Heart right ventricle (tissue), 16 donors: ENCODE results near the gene USP19. TPM values are rescaled to one million over a fixed set of nuclear protein-coding genes. Genes with fewer than 3 reads are reported as not detected.

Experiments
- ATAC-seq, 8 donors: fragments of 200-7000 bp; cut with Tn5 transposase; one replicate each; pipeline ENCODE4 v1.9.1; 2020; ENCODE audit warnings: mild to moderate bottlenecking in 8 of 8, moderate library complexity in 8 of 8, moderate number of reproducible peaks in 1 of 8
- DNase-seq, 2 donors: peaks; one replicate each; pipeline ENCODE4 v3.0.0-alpha.2; 2020
- H3K27ac ChIP-seq, 10 donors: fragments of 200-600 bp; sonication (generic) in 2 of 10; one replicate each; pipeline versions ENCODE4 v1.5.0 to v1.8.0; 2020 to 2022; ENCODE audit warnings: mild to moderate bottlenecking in 3 of 10
- H3K27me3 ChIP-seq, 7 donors: fragments of 200-600 bp; one replicate each; pipeline ENCODE4 v1.8.0; 2021 to 2022; ENCODE audit warnings: mild to moderate bottlenecking in 2 of 7
- H3K36me3 ChIP-seq, 9 donors: fragments of 200-600 bp; sonication (generic) in 1 of 9; one replicate each; pipeline versions ENCODE4 v1.5.0 to v1.8.0; 2020 to 2022; ENCODE audit warnings: mild to moderate bottlenecking in 2 of 9
- H3K4me1 ChIP-seq, 9 donors: fragments of 200-600 bp; sonication (generic) in 1 of 9; one replicate each; pipeline versions ENCODE4 v1.5.0 to v1.8.0; 2020 to 2022; ENCODE audit warnings: mild to moderate bottlenecking in 4 of 9
- H3K4me3 ChIP-seq, 10 donors: fragments of 200-600 bp; sonication (generic) in 2 of 10; one replicate each; pipeline versions ENCODE4 v1.5.0 to v1.8.0; 2020 to 2022; ENCODE audit warnings: mild to moderate bottlenecking in 7 of 10, moderate library complexity in 2 of 10
- H3K9me3 ChIP-seq, 11 donors: fragments of 200-600 bp in 10 of 11; sonication (generic) in 2 of 11; one replicate each; pipeline versions ENCODE4 v1.5.0 to v1.8.0; 2013 to 2022; ENCODE audit warnings: mild to moderate bottlenecking in 2 of 11, control low read depth in 1 of 11, moderate library complexity in 1 of 11
- CTCF ChIP-seq, 9 donors: fragments of 200-600 bp; sonication (generic) in 2 of 9; IDR thresholded peaks; one replicate each; pipeline versions ENCODE4 v1.5.0 to v1.8.0; 2021 to 2022; ENCODE audit warnings: antibody characterized with exemption in 9 of 9, mild to moderate bottlenecking in 5 of 9, moderate library complexity in 1 of 9
- WGBS, 2 donors: extraction: QIAGEN DNeasy Blood & Tissue Kit; methylation state at CpG; one replicate each; pipeline ENCODE4 v1.1.7; 2013; ENCODE audit warnings: inconsistent platforms in 1 of 2; 5-methylcytosine and 5-hydroxymethylcytosine counted together
- intact Hi-C, 10 donors: fragments of 100-400 bp; cut with DNase I; formaldehyde crosslinking; loops; one replicate each; pipeline versions ENCODE4 v1.11.1 to v1.14.2; 2022
- polyA plus RNA-seq, 2 donors: library from polyadenylated mRNA; stranded (reverse); fragments of 200-250 nt; gene quantifications; one replicate each; pipeline ENCODE4 v1.2.3, GENCODE V29; 2013
- total RNA-seq, 10 donors: library from RNA; stranded (reverse); fragmentation: NEBNext Ultra II Directional in 3 of 10; extraction: Animal tissue kit (Norgen Biotek cat#: 25700) in 3 of 10; gene quantifications; one replicate each; pipeline versions ENCODE4 v1.2.1 to v1.2.4, GENCODE V29; 2021 to 2023
- donor health status: Arrhythmogenic right ventricular cardiomyopathy.
- donor health status: ischemic (EF 13 %, LVEDD 7.1; RV severe dilation, severe dysfunction).
- donor health status: healthy with polysubstance abuse.
- donor health status: DM: no; HTN: yes; CAD: no.
- donor health status: DM: no; HTN: no; CAD: no.
- donor health status: ischemic (EF 25% LVEDD 6.9; RV normal size, moderate dysfunction).
- donor health status: ischemic (EF 25% LVEDD 5.7; RV mildly dilated, moderate dysfunction).
- donor health status: healthy.
- donor health status: DM: yes; HTN: yes; CAD: no.
- donor health status: Ischemic cardiomyopathy.
- donor health status: ischemic (EF 35%, LVEDD 5.7; RV mildly dilated, moderate dysfunction).
- donor health status: nonischemic (EF 11% LVEDD 7.7; RV severe dilation, severe dysfunction).
- donor health status: DM: yes; HTN: yes; CAD: no.
- donor health status: PGD.
- donor health status: ischemic (EF 29% LVEDD 5.4; RV normal size, mild dysfunction).
- donor health status: nonischemic (EF 23%, LVEDD 6.1; RV moderate dilation, normal function).

USP19 gene
- total and polyA plus RNA-seq, 12 donors: 18.1 to 78.1 (median 61.4) TPM

GRCh38 chr3:49135499-49135898 is 14.9 kb upstream of the USP19 start:
- no peak overlapping the region for H3K4me3 ChIP-seq
- no peaks in the 10 kb centered on the region for H3K27me3 ChIP-seq
- peaks cover 11 to 34% (median 25%) of the 10 kb centered on the region in 9 donors for H3K4me1 ChIP-seq
- ATAC-seq: no peak
- H3K9me3 ChIP-seq: no peaks in the 10 kb centered on the region
- no peak overlapping the region for H3K27ac ChIP-seq
- H3K36me3 ChIP-seq: peaks cover 0 to 14% (median 7%) of the 10 kb centered on the region in 9 donors
- intact Hi-C loops: no loop called here
- no peak for TF ChIP-seq CTCF (IDR thresholded peaks at IDR 0.05)
- no peak for DNase-seq
- 92 to 95% methylated on average over 4 of the region's 4 CpGs for WGBS, 2 donors

- peaks cover 15 to 43% (median 34%) of the 10 kb centered on the region in 9 donors for H3K4me1 ChIP-seq
- H3K27ac ChIP-seq: peak overlapping the region in 8 of 10 donors; percentile 85 to 99 (median 94)
- H3K9me3 ChIP-seq: no peaks in the 10 kb centered on the region
- WGBS, 2 donors: 56 to 59% methylated on average over 3 of the region's 3 CpGs
- peak in 2 of 9 donors; percentile 14 to 19 for TF ChIP-seq CTCF (IDR thresholded peaks at IDR 0.05)
- no peak for DNase-seq
- intact Hi-C loops: loop anchor here in 4 of 10 donors (5.0 kb wide), 4 partner anchors 33 to 88 kb away; partner anchors contain the start of genes CCDC71 (in 2 of the 4), QRICH1 (in 2 of the 4) and KLHDC8B (in 1 of the 4)
- no peaks in the 10 kb centered on the region for H3K27me3 ChIP-seq
- ATAC-seq: no peak
- peak overlapping the region in 6 of 10 donors; percentile 77 to 97 (median 79) for H3K4me3 ChIP-seq
- peaks cover 0 to 22% (median 14%) of the 10 kb centered on the region in 9 donors for H3K36me3 ChIP-seq
Observed at GRCh38 chr3:49134471-49135265, 14.0 kb upstream of the USP19 start.

- H3K4me3 ChIP-seq: peak overlapping the region; percentile 61 to 97 (median 78)
- H3K27me3 ChIP-seq: no peaks in the 10 kb centered on the region
- peak in 1 of 9 donors; percentile 0 for TF ChIP-seq CTCF (IDR thresholded peaks at IDR 0.05)
- H3K27ac ChIP-seq: peak overlapping the region; percentile 85 to 99 (median 94)
- H3K9me3 ChIP-seq: no peaks in the 10 kb centered on the region
- WGBS, 2 donors: 0 to 2% methylated on average over 29 to 30 of the region's 30 CpGs
- ATAC-seq (peak; percentile 79 to 93 (median 86)), DNase-seq (peak; percentile 88 to 93)
- peaks cover 0 to 35% (median 26%) of the 10 kb centered on the region in 9 donors for H3K36me3 ChIP-seq
- intact Hi-C loops: loop anchor here in 4 of 10 donors (5.0 kb wide), 4 partner anchors 34 to 89 kb away; partner anchors contain the start of genes CCDC71 (in 2 of the 4), QRICH1 (in 2 of the 4) and KLHDC8B (in 1 of the 4)
- H3K4me1 ChIP-seq: peaks cover 15 to 46% (median 35%) of the 10 kb centered on the region in 9 donors
Observed at GRCh38 chr3:49133226-49133951, 12.8 kb upstream of the USP19 start.
